Subcutaneous adipose tissue (tissue), 4 donors: Measurements from ENCODE around the gene SRGAP1. TPM values are rescaled to one million over a fixed set of nuclear protein-coding genes. Genes with fewer than 3 reads are reported as not detected.

Experiments used
- total RNA-seq, 4 donors: library from RNA; depleted of rRNA; stranded (reverse); fragments of >200 nt; gene quantifications; one replicate each; pipeline ENCODE4 v1.1.0, GENCODE V29; 2016
- TF ChIP-seq, protein P1 (sequence below): fragments of 450-650 bp; IDR thresholded peaks from one replicate; pipeline ENCODE4 v1.5.1; 2016; ENCODE audit warnings: low read depth, mild to moderate bottlenecking, control low read depth, antibody characterized with exemption, moderate library complexity

SRGAP1 gene
- total RNA-seq, 4 donors from 2014 or later, result 10.0 to 27.2 (median 23.8) TPM

DNA sequence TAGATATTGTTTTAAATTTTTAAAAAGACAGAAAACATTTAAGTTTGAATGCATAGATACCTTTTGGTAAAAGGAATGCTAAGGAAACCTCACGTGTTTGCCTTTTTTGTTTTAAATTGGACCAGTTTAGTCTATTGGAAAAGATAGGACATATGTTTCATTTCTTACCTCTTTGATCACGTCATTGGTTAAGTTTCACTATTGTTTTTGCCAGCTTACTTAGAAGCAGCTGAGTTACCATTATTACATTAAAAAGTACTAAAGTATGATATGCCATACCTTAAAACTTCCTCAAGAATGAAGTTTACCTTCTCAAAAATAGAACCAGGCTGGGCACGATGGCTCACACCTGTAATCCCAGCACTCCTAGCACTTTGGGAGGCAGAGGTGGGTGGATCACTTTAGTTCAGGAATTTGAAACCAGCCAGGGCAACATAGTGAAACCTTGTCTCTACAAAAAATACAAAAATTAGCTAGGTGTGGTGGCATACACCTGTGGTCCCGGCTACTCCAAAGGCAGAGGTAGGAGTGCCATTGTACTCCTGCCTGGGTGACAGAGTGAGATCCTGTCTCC is 54.4 kb downstream of the SRGAP1 start:
- TF ChIP-seq, protein P1, sequence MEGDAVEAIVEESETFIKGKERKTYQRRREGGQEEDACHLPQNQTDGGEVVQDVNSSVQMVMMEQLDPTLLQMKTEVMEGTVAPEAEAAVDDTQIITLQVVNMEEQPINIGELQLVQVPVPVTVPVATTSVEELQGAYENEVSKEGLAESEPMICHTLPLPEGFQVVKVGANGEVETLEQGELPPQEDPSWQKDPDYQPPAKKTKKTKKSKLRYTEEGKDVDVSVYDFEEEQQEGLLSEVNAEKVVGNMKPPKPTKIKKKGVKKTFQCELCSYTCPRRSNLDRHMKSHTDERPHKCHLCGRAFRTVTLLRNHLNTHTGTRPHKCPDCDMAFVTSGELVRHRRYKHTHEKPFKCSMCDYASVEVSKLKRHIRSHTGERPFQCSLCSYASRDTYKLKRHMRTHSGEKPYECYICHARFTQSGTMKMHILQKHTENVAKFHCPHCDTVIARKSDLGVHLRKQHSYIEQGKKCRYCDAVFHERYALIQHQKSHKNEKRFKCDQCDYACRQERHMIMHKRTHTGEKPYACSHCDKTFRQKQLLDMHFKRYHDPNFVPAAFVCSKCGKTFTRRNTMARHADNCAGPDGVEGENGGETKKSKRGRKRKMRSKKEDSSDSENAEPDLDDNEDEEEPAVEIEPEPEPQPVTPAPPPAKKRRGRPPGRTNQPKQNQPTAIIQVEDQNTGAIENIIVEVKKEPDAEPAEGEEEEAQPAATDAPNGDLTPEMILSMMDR, result no peak

DNA sequence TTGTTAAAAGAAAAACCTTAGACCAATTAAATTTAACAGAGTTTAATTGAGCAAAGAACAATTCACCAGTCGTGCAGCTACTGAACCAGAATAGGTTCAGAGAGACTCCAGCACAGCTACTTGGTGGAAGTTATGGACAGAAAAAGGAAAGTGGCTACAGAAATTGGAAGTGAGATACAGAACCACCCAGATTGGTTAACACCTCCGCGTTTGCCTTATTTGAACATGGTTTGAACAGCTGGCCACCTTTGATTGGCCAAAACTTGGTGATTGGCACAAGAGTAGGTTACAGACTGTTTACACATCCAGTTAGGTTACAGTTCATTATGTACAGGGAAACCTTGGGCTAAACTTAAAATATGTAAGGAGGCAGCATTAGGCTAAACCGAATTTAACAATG is 54.9 kb downstream of the SRGAP1 start:
- TF ChIP-seq, protein P1, result no peak

DNA sequence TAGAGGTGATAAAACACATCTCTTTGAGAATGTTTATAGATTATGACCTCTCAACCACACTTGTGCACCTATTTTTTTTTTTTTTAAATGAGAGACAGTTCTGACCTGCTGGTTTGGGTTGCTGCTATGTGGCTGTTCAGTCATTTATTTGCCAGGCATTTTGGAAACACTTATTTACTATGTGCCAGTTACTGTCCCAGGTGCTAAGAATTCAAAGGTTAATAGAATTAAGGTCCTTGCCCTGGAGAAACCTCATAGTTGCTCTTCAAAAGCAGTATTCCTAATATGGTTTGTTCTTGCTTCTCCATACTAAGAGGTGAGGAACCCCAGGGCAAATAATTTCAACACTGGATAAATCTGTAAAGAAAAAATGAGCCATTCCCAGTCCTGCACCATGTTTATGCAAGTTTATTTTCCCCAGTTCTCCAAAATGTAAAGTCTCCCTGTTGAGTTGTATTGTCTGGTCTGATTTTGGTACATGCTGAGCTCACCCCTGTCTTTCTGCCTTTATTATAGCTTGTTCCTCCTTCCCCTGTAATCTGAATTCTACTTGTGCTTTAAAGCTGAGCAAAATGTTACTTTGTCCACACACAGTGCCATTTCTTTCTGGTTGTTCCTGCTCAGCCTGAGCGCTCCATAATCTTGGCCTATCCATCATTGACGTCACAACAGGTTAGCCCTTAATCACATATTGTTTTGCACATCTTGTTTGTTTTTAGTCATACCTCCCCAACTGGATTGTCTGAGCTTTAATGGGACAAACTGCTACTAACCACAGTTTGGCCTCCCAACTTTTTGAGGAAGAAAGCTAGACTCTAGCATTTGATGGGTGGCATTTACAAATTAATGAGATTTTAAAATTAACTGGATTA is 56.7 kb downstream of the SRGAP1 start:
- TF ChIP-seq, protein P1, result no peak

DNA sequence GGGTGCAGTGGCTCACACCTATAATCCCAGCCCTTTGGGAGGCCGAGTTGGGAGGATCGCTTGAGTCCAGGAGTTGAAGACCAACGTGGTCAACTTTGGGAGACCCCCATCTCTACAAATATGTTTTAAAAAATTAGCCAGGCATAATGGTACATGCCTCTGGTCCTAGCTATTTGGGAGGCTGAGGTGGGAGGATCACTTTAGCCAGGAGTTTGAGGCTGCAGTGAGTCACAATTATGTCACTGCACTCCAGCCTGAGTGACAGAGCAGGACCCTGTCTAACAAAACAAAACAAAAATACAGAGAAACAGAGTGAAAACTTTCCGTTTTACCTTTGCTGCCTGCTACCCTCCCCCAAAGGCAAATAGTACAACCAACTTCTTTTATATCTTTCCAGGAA is 60.2 kb downstream of the SRGAP1 start:
- TF ChIP-seq, protein P1, result no peak

DNA sequence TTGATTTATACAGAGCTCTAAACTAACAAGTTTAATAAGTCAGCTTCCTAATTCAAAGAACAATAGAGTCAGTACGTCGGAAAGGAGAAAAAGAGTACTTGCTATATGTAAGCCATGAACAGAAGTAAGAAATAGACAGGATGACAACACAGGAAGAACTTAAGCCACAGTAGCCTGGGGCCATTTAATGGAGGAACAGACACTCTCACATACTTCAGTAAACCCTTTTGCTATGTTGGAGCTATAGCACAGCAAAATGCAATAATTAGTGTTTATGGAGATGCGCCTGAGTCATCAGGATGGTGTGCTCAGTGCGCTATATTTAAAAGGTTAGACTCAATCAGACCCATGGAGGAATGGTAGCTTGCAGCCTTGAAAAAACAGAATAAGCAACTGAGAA is 61.0 kb downstream of the SRGAP1 start:
- TF ChIP-seq, protein P1, result no peak

DNA sequence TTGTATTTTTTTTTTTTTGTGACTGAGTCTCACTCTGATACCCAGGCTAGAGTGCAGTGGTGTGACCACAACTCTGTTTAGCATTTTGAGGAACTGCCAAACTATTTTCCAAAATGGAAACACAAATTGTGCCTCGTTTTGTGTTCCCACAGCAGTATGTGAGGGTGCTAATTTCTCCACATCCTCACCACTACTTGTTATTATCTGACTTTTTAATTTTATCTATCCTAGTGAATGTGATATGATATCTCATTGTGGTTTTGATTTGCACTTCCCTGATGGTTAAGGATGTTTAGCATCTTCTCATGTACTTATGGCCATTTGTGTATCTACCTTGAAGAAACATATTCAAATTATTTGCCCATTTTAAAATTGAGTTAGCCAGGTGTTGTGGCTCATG is 62.4 kb downstream of the SRGAP1 start:
- TF ChIP-seq, protein P1, result no peak

DNA sequence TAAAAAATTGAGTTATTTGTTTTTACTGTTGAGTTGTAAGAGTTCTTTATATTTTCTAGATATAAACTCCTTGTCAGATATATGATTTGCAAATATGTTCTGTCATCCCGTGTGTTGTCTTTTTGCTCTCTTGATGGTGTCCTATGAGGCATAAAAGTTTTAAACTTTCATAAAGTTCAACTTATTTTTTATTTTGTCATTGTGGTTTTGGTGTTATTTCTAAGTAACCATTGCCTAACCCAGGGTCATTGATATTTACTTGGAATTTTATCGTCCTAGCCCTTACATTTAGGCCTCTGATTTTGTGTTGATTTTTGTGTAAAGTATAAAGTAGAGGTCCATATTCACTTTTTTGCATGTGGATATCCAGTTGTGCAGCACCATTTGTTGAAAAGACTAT is 63.1 kb downstream of the SRGAP1 start:
- TF ChIP-seq, protein P1, result no peak
